NCI-H2196 (cell line): ENCODE measurements around the gene PGC.

ENCODE experiments used
- DNase-seq: peaks from one replicate; lab custom pipeline; 2025; ENCODE audit not compliant: unreplicated experiment; lab: John Stamatoyannopoulos, UW

The PGC gene

GRCh38 chr6:41702089-41702745, 45.0 kb downstream of the PGC start:
- no peak for DNase-seq

DNA sequence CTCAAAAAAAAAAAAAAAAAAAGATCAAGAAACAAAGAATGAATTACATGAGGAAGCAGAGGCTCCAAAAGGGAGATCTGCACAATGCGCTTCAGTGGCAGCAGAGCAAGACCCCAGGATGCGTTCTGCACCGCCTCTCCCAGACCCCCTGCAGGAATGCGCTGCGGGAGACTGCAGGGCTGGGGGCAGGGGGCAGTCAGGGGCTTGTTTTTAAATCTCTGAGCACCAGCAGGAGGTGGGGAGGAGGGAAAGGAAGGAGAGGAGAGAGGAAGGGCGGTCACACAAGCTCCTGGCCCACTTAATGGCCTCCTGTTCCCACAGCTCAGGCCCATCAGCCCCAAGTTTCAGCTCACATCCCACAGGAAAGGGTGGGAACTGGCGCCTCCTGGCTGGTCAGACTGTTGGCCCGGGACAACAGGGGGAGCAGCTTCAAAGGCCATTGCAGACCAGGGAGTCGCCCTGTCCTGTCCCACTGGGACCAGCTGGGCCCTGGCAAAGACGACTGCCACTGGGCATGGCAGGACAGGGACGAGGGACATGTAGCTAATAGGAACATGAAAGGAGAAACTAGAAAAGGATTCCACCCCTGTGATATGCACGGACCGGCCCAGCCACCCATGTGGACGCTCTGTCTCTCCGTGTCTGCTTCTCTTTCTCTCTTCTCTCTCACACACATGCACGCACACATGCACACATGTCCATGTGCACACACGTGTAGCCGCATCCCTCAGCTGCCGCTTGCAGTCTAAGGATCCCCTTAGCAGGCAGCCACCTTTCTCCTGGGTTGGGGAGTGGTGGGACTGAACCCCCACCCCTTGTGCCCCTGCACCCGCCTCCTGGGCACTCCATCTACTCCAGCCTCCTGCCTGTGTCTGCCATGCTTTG, 46.5 kb downstream of the PGC start:
- no peak for DNase-seq

DNA sequence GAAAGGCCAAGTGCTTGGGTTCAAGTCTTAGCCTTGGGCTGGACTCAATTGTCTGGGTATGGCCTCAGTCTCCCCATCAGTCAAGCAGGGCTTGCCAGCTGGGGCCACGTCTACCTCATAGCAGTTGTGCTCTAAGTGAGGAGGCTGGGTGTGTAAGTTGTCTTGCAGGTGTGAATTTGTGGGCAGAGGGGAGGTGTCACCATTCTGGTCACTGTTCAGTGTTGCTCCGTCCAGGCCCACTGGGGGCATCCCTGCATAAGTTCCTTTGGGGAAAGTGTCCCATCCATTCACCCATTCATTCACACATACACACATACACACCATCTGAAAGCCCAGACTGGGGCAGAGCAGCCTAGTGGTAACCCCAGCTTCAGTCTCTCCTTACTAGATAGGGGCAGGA, 48.1 kb downstream of the PGC start:
- DNase-seq, result no peak

GRCh38 chr6:41697861-41698781, 49.1 kb downstream of the PGC start:
- DNase-seq, result no peak

DNA sequence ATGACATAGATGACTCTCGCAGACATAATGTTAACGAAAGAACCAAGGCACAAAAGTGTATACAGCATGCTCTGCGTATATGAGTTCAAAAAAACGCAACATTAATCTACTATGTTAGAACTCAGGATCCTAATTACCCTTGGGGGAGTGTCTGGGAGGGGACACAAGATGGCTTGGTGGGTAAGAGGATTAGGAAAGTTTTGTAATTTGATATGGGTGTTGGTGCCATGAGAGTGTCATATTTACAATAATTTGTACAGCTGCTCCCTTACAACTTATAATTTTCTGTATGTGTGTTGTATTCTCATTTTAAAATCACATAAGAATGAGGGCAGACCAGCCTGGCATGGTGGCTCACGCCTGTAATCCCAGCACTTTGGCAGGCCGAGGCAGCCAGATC, 50.4 kb downstream of the PGC start:
- no peak for DNase-seq

- no peak for DNase-seq
These were observed 51.4 kb downstream of the PGC start for GRCh38 chr6:41695825-41696224.

GRCh38 chr6:41694815-41695526, 52.2 kb downstream of the PGC start:
- no peak for DNase-seq

GRCh38 chr6:41693281-41694240, 53.6 kb downstream of the PGC start:
- no peak for DNase-seq

DNA sequence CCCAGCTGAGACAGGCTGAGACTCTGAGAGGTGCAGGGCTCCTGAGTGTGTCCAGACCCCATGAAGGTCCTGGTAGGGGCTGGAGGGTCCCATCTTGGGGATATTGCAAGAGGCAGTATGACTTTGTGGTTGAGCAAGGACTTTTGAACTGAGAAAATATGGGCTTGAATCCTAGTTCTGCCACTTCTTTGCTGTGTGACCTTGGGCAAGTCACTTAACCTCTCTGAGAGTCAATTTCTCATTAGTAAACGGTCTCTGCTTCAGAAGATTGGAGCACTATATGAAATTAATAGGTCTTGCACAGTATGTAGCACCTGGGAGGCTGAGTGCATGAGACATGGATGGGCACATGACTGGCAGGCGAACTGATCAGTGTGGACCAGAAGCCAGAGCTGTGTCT, 54.5 kb downstream of the PGC start:
- DNase-seq, result no peak

DNA sequence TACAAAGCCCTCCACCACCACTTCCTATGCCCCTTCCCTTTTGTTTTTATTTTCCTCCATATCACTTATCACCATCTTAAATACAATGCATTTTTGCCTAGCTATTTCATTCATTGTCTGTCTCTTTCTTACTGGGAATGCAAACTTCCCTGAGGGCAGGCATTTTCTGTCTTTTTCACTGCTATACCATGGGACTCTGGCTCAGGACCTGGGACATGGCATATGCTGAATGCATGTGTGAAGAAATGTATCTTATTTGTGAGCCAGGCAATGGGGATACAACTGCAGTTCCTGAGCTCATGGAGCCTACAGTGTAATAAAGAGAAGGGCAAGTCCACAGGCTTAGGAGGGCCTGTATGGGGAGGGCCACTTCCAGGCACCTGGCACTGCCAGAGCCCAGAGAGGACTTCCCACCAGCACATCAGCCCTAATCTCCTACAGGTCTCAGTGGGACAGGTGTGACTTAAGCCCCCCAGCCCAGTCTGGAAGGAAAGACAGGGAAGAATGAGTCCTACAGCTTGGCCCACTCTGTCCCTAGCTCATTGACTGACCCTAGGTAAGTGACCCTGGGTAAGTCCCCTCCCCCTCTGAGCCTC, 55.0 kb downstream of the PGC start:
- no peak for DNase-seq

DNA sequence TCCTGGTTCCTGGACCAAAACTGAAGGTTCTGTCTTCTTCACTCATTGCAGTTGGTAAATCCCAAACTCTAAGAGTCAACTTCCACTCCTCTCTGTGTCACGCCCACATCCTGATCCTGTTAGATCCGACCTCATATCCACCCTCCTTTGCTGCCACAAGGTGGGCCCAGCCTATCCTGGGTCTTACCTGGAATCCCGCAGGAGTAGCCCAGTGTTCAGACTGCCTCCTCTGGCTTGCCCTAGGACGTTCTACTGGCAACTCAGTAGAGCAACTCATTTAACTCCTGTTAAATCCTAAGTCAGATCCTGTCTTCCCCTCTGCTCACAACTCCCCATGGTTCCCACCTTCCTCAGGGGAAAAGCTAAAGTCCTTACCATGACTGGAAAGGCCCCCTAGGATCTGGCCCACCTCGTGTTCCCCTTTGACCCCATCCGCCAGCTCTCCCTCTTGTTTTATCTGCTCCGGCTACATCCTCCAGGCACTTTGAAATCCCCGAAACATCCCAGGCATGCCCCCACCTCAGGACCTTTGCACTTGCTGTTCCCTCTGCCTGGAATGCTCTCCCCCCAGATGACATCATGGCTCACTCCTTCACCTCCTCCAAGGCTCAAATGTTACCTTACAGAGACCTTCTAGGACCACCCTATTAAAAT, 55.6 kb downstream of the PGC start:
- DNase-seq, result no peak

GRCh38 chr6:41690541-41691330, 56.5 kb downstream of the PGC start:
- DNase-seq, result no peak

DNA sequence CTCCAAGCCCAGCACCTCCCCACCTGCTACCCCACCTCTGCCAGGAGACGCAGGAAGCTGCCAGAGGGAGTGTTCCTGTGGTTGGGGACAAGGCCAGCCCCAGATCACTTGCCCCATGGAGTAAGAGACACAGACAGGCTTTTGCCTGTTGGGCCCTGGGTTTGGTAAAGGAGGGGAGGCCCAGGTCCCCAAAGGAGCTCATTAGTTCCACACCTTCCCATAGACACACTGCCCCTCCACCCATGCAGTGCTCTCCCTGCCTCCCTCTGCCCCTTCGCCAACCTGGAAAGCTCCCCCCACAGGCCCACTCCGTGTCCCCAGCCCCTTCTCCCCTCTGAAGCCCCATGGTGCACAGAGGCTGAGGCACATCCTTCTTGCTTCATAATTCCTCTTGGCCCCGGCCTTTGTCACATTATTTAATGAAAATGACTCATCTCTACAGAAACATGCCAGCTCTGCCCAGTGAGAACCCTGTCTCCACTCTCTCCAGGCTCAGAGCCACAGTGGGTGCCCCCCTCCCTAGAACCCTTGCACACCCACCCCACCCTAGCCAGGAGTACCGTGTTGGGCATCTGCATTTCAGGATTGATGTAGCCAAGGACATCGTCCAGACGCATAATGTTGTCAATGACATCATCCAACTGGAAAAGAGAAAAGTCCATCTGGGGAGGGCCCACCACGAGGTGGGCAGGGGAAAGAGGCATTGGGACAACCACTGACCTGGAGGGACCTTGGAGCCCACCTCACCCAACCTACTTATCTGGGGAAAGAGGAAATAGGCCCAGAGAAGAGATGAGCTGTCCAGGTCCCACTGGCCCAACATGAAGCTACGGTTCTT, 57.8 kb downstream of the PGC start:
- DNase-seq, result no peak

DNA sequence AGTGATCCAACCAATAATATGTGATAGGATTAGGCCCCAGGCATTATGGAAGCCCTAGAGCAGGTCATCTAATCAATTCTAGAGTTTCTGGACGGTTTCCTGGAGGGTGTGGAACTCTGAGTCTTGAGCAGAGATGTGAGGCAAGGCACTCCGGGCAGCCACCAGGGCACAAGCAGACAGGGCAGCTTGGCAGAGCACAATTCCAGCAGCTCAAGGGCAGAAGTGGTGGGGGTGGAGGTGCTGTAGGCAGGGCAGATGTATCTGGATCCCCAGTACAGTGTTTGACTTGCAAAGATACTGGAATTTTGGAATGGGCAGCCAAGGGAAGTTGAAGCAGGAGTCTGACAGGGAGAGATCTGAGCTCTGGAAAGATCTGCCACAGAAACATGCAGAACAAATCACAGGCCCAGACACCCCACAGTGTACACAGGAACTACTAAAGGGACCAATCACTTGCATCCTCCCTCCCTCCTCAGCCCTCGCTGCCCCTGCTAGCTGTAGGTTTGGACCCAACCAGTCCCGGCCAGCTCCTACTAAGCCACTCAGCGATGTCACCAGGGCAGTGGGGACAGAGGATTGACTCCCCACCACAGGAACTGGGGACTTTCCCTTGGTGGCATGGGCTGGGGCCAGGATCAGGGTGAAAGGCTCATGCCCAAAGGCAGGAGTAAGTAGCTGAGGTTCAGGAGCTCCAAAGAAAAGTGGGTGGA, 58.8 kb downstream of the PGC start:
- no peak for DNase-seq

- no peak for DNase-seq
These were observed 59.6 kb downstream of the PGC start for GRCh38 chr6:41687501-41688175.
